H9 (cell line): ENCODE results near the gene RYR3. TPM values are rescaled to one million over a fixed set of nuclear protein-coding genes. Genes with fewer than 3 reads are reported as not detected.

ENCODE experiments used
- DNase-seq: peaks from one replicate; pipeline ENCODE4 v3.0.0-alpha.2; 2017
- H2AFZ ChIP-seq: one replicate; pipeline ENCODE4 v1.6.1; 2013; ENCODE audit warnings: mild to moderate bottlenecking, low read length, control low read depth, moderate library complexity
- H2AK5ac ChIP-seq: 2 replicates; pipeline ENCODE4 v1.6.1; 2013; ENCODE audit warnings: low read length, control low read depth, mixed read lengths; ENCODE audit not compliant: insufficient read length
- H2BK120ac ChIP-seq: one replicate; pipeline ENCODE4 v1.6.1; 2013; ENCODE audit warnings: low read depth, mild to moderate bottlenecking, low read length, control low read depth, inconsistent platforms; ENCODE audit not compliant: poor library complexity, severe bottlenecking
- H2BK12ac ChIP-seq: 2 replicates; pipeline ENCODE4 v1.6.1; 2013; ENCODE audit warnings: low read length, control low read depth, mixed read lengths, low read depth; ENCODE audit not compliant: insufficient read length
- H2BK15ac ChIP-seq: 2 replicates; pipeline ENCODE4 v1.6.1; 2013; ENCODE audit warnings: low read depth, low read length, control low read depth
- H2BK20ac ChIP-seq: one replicate; pipeline ENCODE4 v1.6.1; 2013; ENCODE audit warnings: low read depth, mild to moderate bottlenecking, low read length, control low read depth, inconsistent platforms; ENCODE audit not compliant: poor library complexity, severe bottlenecking
- H2BK5ac ChIP-seq: 2 replicates; pipeline ENCODE4 v1.6.1; 2013; ENCODE audit warnings: low read length, control low read depth, mixed read lengths; ENCODE audit not compliant: insufficient read length
- H3K14ac ChIP-seq: 2 replicates; pipeline ENCODE4 v1.6.1; 2013; ENCODE audit warnings: low read length, control low read depth; ENCODE audit not compliant: insufficient read depth
- H3K18ac ChIP-seq: 2 replicates; pipeline ENCODE4 v1.6.1; 2013; ENCODE audit warnings: low read depth, mild to moderate bottlenecking, mixed read lengths, low read length, control low read depth; ENCODE audit not compliant: insufficient read length
- H3K23ac ChIP-seq: 2 replicates; pipeline ENCODE4 v1.6.1; 2013; ENCODE audit warnings: low read length, control low read depth, mixed read lengths, low read depth; ENCODE audit not compliant: insufficient read length
- H3K23me2 ChIP-seq: 2 replicates; pipeline ENCODE4 v1.6.1; 2013; ENCODE audit warnings: low read depth, mild to moderate bottlenecking, mixed read lengths, low read length, control low read depth; ENCODE audit not compliant: insufficient read length, poor library complexity, severe bottlenecking
- H3K27ac ChIP-seq: 2 replicates; pipeline ENCODE4 v1.5.1; 2013; ENCODE audit warnings: low read length, control low read depth, mixed read lengths, low read depth; ENCODE audit not compliant: insufficient read length
- H3K27me3 ChIP-seq: 2 replicates; pipeline ENCODE4 v1.6.1; 2013; ENCODE audit warnings: low read length, control low read depth, inconsistent platforms; ENCODE audit not compliant: insufficient read depth
- H3K4ac ChIP-seq: 2 replicates; pipeline ENCODE4 v1.6.1; 2013; ENCODE audit warnings: low read depth, mild to moderate bottlenecking, control low read depth, inconsistent platforms, low read length, moderate library complexity
- H3K4me1 ChIP-seq: 2 replicates; pipeline ENCODE4 v1.6.1; 2013; ENCODE audit warnings: low read length, control low read depth, inconsistent platforms; ENCODE audit not compliant: insufficient read depth
- H3K4me2 ChIP-seq: 2 replicates; pipeline ENCODE4 v1.6.1; 2013; ENCODE audit warnings: low read length, control low read depth, mixed read lengths; ENCODE audit not compliant: insufficient read length, insufficient read depth
- H3K56ac ChIP-seq: 2 replicates; pipeline ENCODE4 v1.6.1; 2013; ENCODE audit warnings: low read depth, mild to moderate bottlenecking, mixed read lengths, low read length, control low read depth; ENCODE audit not compliant: insufficient read length
- H3K79me1 ChIP-seq: 2 replicates; pipeline ENCODE4 v1.6.1; 2013; ENCODE audit warnings: low read depth, mild to moderate bottlenecking, moderate library complexity, low read length, control low read depth, inconsistent platforms; ENCODE audit not compliant: insufficient read depth, poor library complexity, severe bottlenecking
- H3K79me2 ChIP-seq: 2 replicates; pipeline ENCODE4 v1.6.1; 2013; ENCODE audit warnings: low read length, control low read depth, inconsistent platforms; ENCODE audit not compliant: insufficient read depth
- H3K9ac ChIP-seq: 2 replicates; pipeline ENCODE4 v1.6.1; 2013; ENCODE audit warnings: low read length, control low read depth, mixed read lengths; ENCODE audit not compliant: insufficient read length; ENCODE audit errors: extremely low read depth
- H3K9me3 ChIP-seq: one replicate; pipeline ENCODE4 v1.6.1; 2013; ENCODE audit warnings: low read depth, low read length, inconsistent platforms; ENCODE audit not compliant: control insufficient read depth
- H3T11ph ChIP-seq: one replicate; pipeline ENCODE4 v1.6.1; 2013; ENCODE audit warnings: mild to moderate bottlenecking, low read length, control low read depth, inconsistent platforms
- H4K20me1 ChIP-seq: one replicate; pipeline ENCODE4 v1.6.1; 2013; ENCODE audit not compliant: control insufficient read depth, insufficient read length, insufficient read depth
- H4K5ac ChIP-seq: 2 replicates; pipeline ENCODE4 v1.6.1; 2013; ENCODE audit warnings: low read depth, mild to moderate bottlenecking, mixed read lengths, low read length, control low read depth; ENCODE audit not compliant: insufficient read length
- H4K8ac ChIP-seq: replicated peaks from 2 replicates; pipeline ENCODE4 v1.6.1; 2013; ENCODE audit warnings: low read length, control low read depth, mixed read lengths, low read depth; ENCODE audit not compliant: insufficient read length
- H4K91ac ChIP-seq: 2 replicates; pipeline ENCODE4 v1.6.1; 2013; ENCODE audit warnings: low read depth, mild to moderate bottlenecking, moderate library complexity, mixed read lengths, low read length, control low read depth; ENCODE audit not compliant: insufficient read length
- H3K27ac Mint-ChIP-seq, 3 experiments: 2 replicates in 2 of 3; 3 replicates in 1 of 3; pipeline ENCODE4 v1.8.0; 2020 to 2021; ENCODE audit warnings: mixed read lengths in 3 of 3, mild to moderate bottlenecking in 1 of 3, moderate library complexity in 1 of 3
- H3K27me3 Mint-ChIP-seq: 2 replicates; pipeline ENCODE4 v1.8.0; 2021; ENCODE audit warnings: low read depth, mild to moderate bottlenecking, moderate library complexity, mixed read lengths
- H3K36me3 Mint-ChIP-seq, 3 experiments: 2 replicates in 2 of 3; 3 replicates in 1 of 3; pipeline ENCODE4 v1.8.0; 2020 to 2021; ENCODE audit warnings: low read depth in 3 of 3, mixed read lengths in 3 of 3; ENCODE audit not compliant: insufficient read depth in 1 of 3
- H3K4me1 Mint-ChIP-seq, 2 experiments: 2 replicates each; pipeline ENCODE4 v1.8.0; 2020; ENCODE audit warnings: mixed read lengths in 2 of 2
- H3K4me3 Mint-ChIP-seq, 2 experiments: 2 replicates in 1 of 2; 3 replicates in 1 of 2; pipeline ENCODE4 v1.8.0; 2020 to 2021; ENCODE audit warnings: mild to moderate bottlenecking in 2 of 2, mixed read lengths in 2 of 2, moderate library complexity in 1 of 2
- H3K9me3 Mint-ChIP-seq, 2 experiments: 2 replicates in 1 of 2; 3 replicates in 1 of 2; pipeline ENCODE4 v1.8.0; 2020; ENCODE audit warnings: mild to moderate bottlenecking in 2 of 2, mixed read lengths in 2 of 2, moderate library complexity in 1 of 2
- WGBS: extraction: QIAGEN DNeasy Blood & Tissue Kit; methylation state at CpG from one replicate; pipeline ENCODE4 v1.1.7; 2013; ENCODE audit warnings: missing lambda C conversion rate, low lambda C conversion rate, mixed read lengths; ENCODE audit not compliant: insufficient read length; ENCODE audit errors: extremely low coverage; 5-methylcytosine and 5-hydroxymethylcytosine counted together
- total RNA-seq: library from RNA; stranded (reverse); gene quantifications from 2 replicates; pipeline ENCODE4 v1.2.1, GENCODE V29; 2021
- TF ChIP-seq, protein P1 (sequence below): fragments of 200-600 bp; sonication (generic); conservative IDR thresholded peaks from 3 replicates; pipeline ENCODE4 v1.8.0; 2021; ENCODE audit warnings: antibody characterized with exemption, mild to moderate bottlenecking

The RYR3 gene
- total RNA-seq, 1 experiment from 2014 or later: 0.85 TPM

DNA sequence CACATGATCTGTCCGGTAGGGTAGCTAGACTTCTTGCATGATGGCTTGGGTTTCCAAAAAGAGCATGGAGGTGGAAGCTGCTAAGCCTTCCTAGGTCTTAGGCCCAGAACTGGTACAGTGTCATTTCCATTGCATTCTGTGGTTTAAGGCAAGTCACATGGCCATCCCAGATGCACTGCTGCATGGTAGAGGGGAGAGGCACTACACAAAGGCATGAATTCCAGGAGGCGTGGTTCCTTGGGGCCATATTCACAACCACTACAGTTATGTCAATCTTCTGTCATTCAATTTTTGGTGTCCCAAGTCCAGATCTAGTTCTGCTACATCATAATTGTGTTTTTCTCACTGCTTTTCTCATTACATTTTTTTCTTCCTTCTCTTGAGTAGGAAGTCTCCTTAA lies 535.4 kb downstream of the RYR3 start:
- H3K9ac ChIP-seq: no peak overlapping the region
- no peak overlapping the region for H2AFZ ChIP-seq
- H3K4me2 ChIP-seq: no peak overlapping the region
- no peak overlapping the region for H3K23ac ChIP-seq
- H3K27ac Mint-ChIP-seq: no peak overlapping the region
- H3K4me1 ChIP-seq: peaks cover 10% of the 10 kb centered on the region
- H3K56ac ChIP-seq: no peak overlapping the region
- WGBS: no CpG with 5 or more reads among the region's 2 CpGs
- no peak overlapping the region for H2BK20ac ChIP-seq
- no peaks in the 10 kb centered on the region for H3K79me1 ChIP-seq
- TF ChIP-seq, protein P1, sequence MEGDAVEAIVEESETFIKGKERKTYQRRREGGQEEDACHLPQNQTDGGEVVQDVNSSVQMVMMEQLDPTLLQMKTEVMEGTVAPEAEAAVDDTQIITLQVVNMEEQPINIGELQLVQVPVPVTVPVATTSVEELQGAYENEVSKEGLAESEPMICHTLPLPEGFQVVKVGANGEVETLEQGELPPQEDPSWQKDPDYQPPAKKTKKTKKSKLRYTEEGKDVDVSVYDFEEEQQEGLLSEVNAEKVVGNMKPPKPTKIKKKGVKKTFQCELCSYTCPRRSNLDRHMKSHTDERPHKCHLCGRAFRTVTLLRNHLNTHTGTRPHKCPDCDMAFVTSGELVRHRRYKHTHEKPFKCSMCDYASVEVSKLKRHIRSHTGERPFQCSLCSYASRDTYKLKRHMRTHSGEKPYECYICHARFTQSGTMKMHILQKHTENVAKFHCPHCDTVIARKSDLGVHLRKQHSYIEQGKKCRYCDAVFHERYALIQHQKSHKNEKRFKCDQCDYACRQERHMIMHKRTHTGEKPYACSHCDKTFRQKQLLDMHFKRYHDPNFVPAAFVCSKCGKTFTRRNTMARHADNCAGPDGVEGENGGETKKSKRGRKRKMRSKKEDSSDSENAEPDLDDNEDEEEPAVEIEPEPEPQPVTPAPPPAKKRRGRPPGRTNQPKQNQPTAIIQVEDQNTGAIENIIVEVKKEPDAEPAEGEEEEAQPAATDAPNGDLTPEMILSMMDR: no peak
- no peak overlapping the region for H3K4me3 Mint-ChIP-seq
- no peak overlapping the region for H3K4ac ChIP-seq
- no peak overlapping the region for H2AK5ac ChIP-seq
- H4K20me1 ChIP-seq: no peaks in the 10 kb centered on the region
- H4K8ac ChIP-seq: no peak overlapping the region
- H3K27ac ChIP-seq: no peak overlapping the region
- no peak for DNase-seq
- no peaks in the 10 kb centered on the region; a peak in 1 of 7 replicates for H3K36me3 Mint-ChIP-seq
- H2BK12ac ChIP-seq: no peak overlapping the region
- H3T11ph ChIP-seq: no peak overlapping the region
- H3K4me1 Mint-ChIP-seq: peaks cover 40 to 51% of the 10 kb centered on the region in 2 experiments
- no peaks in the 10 kb centered on the region for H3K27me3 ChIP-seq
- H3K9me3 Mint-ChIP-seq: no peaks in the 10 kb centered on the region
- H3K18ac ChIP-seq: no peak overlapping the region
- H2BK120ac ChIP-seq: no peak overlapping the region
- H4K5ac ChIP-seq: no peak overlapping the region
- H2BK15ac ChIP-seq: no peak overlapping the region
- H3K9me3 ChIP-seq: no peaks in the 10 kb centered on the region
- H2BK5ac ChIP-seq: no peak overlapping the region
- no peak overlapping the region for H3K14ac ChIP-seq
- H4K91ac ChIP-seq: no peak overlapping the region
- no peaks in the 10 kb centered on the region; the same call in 1 of the 2 replicates for H3K27me3 Mint-ChIP-seq
- H3K23me2 ChIP-seq: no peaks in the 10 kb centered on the region
- no peaks in the 10 kb centered on the region for H3K79me2 ChIP-seq
